Measurements from ENCODE around the gene C1orf56. TPM values are rescaled to one million over a fixed set of nuclear protein-coding genes. Genes with fewer than 3 reads are reported as not detected.

The C1orf56 gene
- total RNA-seq, 5 donors from 2014 or later (not counting 1 experiment from before 2014, with no cell fraction given) = 0.61 to 4.8 (median 3.3) TPM

- Histone ChIP-seq H3K27ac (ENCODE audit: low read length) (no peak overlapping the region), H3K4me3 (ENCODE audit: control insufficient read depth in 1 of 2, extremely low read depth in 1 of 2, low read length in 1 of 2) (no peak overlapping the region), H3K36me3 (ENCODE audit: control insufficient read depth in 2 of 2, extremely low read depth in 1 of 2, insufficient read depth in 1 of 2, low read length in 1 of 2) (peaks cover 10 to 57% of the 10 kb centered on the region in 2 donors), H3K4me1 (ENCODE audit: control insufficient read depth in 1 of 2, extremely low read depth in 1 of 2, insufficient read depth in 2 of 2, low read length in 2 of 2) (no peaks in the 10 kb centered on the region), H3K27me3 (replicated peaks in 1 of 2; ENCODE audit: control insufficient read depth in 2 of 2, extremely low read depth in 1 of 2, insufficient read depth in 2 of 2, low read length in 1 of 2) (no peaks in the 10 kb centered on the region), H3K9me3 (no peaks in the 10 kb centered on the region)
- Mint-ChIP-seq H3K4me3 (no peak overlapping the region), H3K4me1 (peaks cover 9 to 17% (median 10%) of the 10 kb centered on the region in 3 donors), H3K27me3 (no peaks in the 10 kb centered on the region), H3K36me3 (peaks cover 50% of the 10 kb centered on the region), H3K9me3 (no peaks in the 10 kb centered on the region), H3K27ac (no peak overlapping the region)
- no peak for DNase-seq
- ChIA-PET CTCF (interaction anchor here in 1 of 2 donors (0.6 to 0.7 kb wide), 2 partner anchors 8 to 828 kb away, joined by 3 to 4 read pairs; no protein-coding TSS in a partner anchor), POLR2A (interaction anchor here (0.5 to 1.0 kb wide), 2 partner anchors 13 to 15 kb away, joined by 9 read pairs; partner anchors contain the start of gene C1orf56 (in 1 of the 2))
- WGBS (ENCODE audit: insufficient coverage) = 97% methylated on average over 3 of the region's 8 CpGs
- ATAC-seq (replicated peaks in 1 of 4) = no peak
Observed at GRCh38 chr1:151032164-151032563, 15.4 kb upstream of the C1orf56 start.

GRCh38 chr1:151035167-151035566 is 12.4 kb upstream of the C1orf56 start:
- Histone ChIP-seq H3K4me1 (ENCODE audit: control insufficient read depth in 1 of 2, extremely low read depth in 1 of 2, insufficient read depth in 2 of 2, low read length in 2 of 2) (no peaks in the 10 kb centered on the region), H3K4me3 (ENCODE audit: control insufficient read depth in 1 of 2, extremely low read depth in 1 of 2, low read length in 1 of 2) (no peak overlapping the region), H3K9me3 (no peaks in the 10 kb centered on the region), H3K36me3 (ENCODE audit: control insufficient read depth in 2 of 2, extremely low read depth in 1 of 2, insufficient read depth in 1 of 2, low read length in 1 of 2) (peaks cover 8 to 37% of the 10 kb centered on the region in 2 donors), H3K27me3 (replicated peaks in 1 of 2; ENCODE audit: control insufficient read depth in 2 of 2, extremely low read depth in 1 of 2, insufficient read depth in 2 of 2, low read length in 1 of 2) (no peaks in the 10 kb centered on the region), H3K27ac (ENCODE audit: low read length) (no peak overlapping the region)
- no peaks in the 10 kb centered on the region for H3K27me3 Mint-ChIP-seq
- ATAC-seq (replicated peaks in 1 of 4) (no peak), DNase-seq (no peak)
- peak overlapping the region; percentile 60 to 73 for H3K27ac Mint-ChIP-seq
- H3K9me3 Mint-ChIP-seq = no peaks in the 10 kb centered on the region
- no peak overlapping the region for H3K4me3 Mint-ChIP-seq
- H3K4me1 Mint-ChIP-seq = peaks cover 9 to 20% (median 11%) of the 10 kb centered on the region in 3 donors
- peaks cover 37% of the 10 kb centered on the region for H3K36me3 Mint-ChIP-seq
- CTCF ChIA-PET = interaction anchor here in 1 of 2 donors (1.4 kb wide), 1 partner anchor 65 kb away, joined by 10 read pairs; no protein-coding TSS in a partner anchor
- no CpG with 5 or more reads among the region's 3 CpGs for WGBS (ENCODE audit: insufficient coverage)
- POLR2A ChIA-PET = no interaction called here

DNA sequence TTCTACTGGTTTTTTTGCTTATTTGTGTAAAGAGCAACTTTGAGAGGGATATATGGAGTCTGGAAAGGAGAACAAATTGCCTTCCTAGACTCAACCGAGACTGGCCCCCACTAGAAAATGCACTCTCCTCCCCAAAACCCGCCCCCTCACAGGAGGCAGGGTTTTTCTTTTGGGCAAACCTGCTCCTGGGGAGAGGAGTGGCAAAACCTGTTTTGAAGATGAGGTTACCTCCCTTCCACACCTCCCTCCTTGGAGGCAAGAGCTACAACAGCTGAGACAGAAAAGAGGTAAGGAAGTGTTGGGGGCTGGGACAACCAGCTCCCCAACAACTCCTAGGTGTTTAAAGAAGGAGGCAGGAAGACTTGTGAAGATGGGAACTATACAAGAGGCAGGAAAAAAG is 11.2 kb upstream of the C1orf56 start, which contains the start of gene BNIPL:
Gene BNIPL, plus strand, starts transcription at position 231 of the 400 bp plus-strand sequence. Its CDS starts 140 bp downstream, at position 371.
- no peak within 1 kb of the TSS for H3K4me3 Mint-ChIP-seq
- no peak for DNase-seq
- no peak for ATAC-seq (replicated peaks in 1 of 4)
- H3K36me3 ChIP-seq (ENCODE audit: control insufficient read depth in 2 of 2, extremely low read depth in 1 of 2, insufficient read depth in 1 of 2, low read length in 1 of 2) = peaks cover 5 to 26% of the 10 kb centered on the region in 2 donors
- no CpG with 5 or more reads among the region's 2 CpGs for WGBS (ENCODE audit: insufficient coverage)
- no peak within 1 kb of the TSS for H3K27ac ChIP-seq (ENCODE audit: low read length)
- H3K36me3 Mint-ChIP-seq = peaks cover 28% of the 10 kb centered on the region
- CTCF ChIA-PET = no interaction called here
- H3K9me3 ChIP-seq = no peaks in the 10 kb centered on the region
- peak within 1 kb of the TSS; percentile 63 to 82 for H3K27ac Mint-ChIP-seq
- POLR2A ChIA-PET = no interaction called here
- no peak within 1 kb of the TSS for H3K4me3 ChIP-seq (ENCODE audit: control insufficient read depth in 1 of 2, extremely low read depth in 1 of 2, low read length in 1 of 2)
- H3K4me1 ChIP-seq (ENCODE audit: control insufficient read depth in 1 of 2, extremely low read depth in 1 of 2, insufficient read depth in 2 of 2, low read length in 2 of 2) = no peaks in the 10 kb centered on the region
- no peaks in the 10 kb centered on the region for H3K9me3 Mint-ChIP-seq
- no peaks in the 10 kb centered on the region for H3K27me3 Mint-ChIP-seq
- no peaks in the 10 kb centered on the region for H3K27me3 ChIP-seq (replicated peaks in 1 of 2; ENCODE audit: control insufficient read depth in 2 of 2, extremely low read depth in 1 of 2, insufficient read depth in 2 of 2, low read length in 1 of 2)
- H3K4me1 Mint-ChIP-seq = peaks cover 9 to 20% (median 11%) of the 10 kb centered on the region in 3 donors

DNA sequence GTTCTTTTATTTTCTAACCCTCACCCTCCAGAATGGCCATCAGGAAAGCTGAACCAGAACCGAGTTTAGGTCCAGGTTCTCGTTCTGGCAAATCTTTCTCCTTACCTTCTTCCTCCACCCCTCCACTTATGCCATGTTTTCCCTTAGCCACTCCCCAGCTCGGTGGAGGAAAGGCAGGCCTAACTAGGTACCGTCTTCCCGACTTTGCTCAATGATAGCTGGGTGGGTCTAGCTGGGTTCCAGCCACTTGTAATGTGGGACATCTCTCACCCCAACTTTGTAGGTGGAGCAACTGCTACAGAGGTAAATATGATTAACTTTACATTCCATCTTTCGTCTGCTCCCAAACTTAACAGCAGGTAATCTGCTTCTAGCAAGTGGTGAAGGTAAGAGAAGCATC is 10.5 kb upstream of the C1orf56 start:
- Histone ChIP-seq H3K4me3 (ENCODE audit: control insufficient read depth in 1 of 2, extremely low read depth in 1 of 2, low read length in 1 of 2) (no peak overlapping the region), H3K4me1 (ENCODE audit: control insufficient read depth in 1 of 2, extremely low read depth in 1 of 2, insufficient read depth in 2 of 2, low read length in 2 of 2) (no peaks in the 10 kb centered on the region), H3K9me3 (no peaks in the 10 kb centered on the region), H3K27ac (ENCODE audit: low read length) (no peak overlapping the region), H3K27me3 (replicated peaks in 1 of 2; ENCODE audit: control insufficient read depth in 2 of 2, extremely low read depth in 1 of 2, insufficient read depth in 2 of 2, low read length in 1 of 2) (no peaks in the 10 kb centered on the region), H3K36me3 (ENCODE audit: control insufficient read depth in 2 of 2, extremely low read depth in 1 of 2, insufficient read depth in 1 of 2, low read length in 1 of 2) (peaks cover 5 to 24% of the 10 kb centered on the region in 2 donors)
- CTCF ChIA-PET = no interaction called here
- Mint-ChIP-seq H3K27me3 (no peaks in the 10 kb centered on the region), H3K36me3 (peaks cover 24% of the 10 kb centered on the region), H3K9me3 (no peaks in the 10 kb centered on the region), H3K27ac (peak overlapping the region in 1 of 2 donors; percentile 72), H3K4me3 (no peak overlapping the region), H3K4me1 (peaks cover 9 to 20% (median 11%) of the 10 kb centered on the region in 3 donors)
- DNase-seq = no peak
- POLR2A ChIA-PET = no interaction called here
- WGBS (ENCODE audit: insufficient coverage) = 100% methylated on average over 3 of the region's 6 CpGs
- no peak for ATAC-seq (replicated peaks in 1 of 4)

- ChIA-PET POLR2A (no interaction called here), CTCF (interaction anchor here in 1 of 2 donors (1.1 kb wide), 1 partner anchor 35 kb away, joined by 6 read pairs; no protein-coding TSS in a partner anchor)
- no peak overlapping the region for H3K27ac Mint-ChIP-seq
- Histone ChIP-seq H3K4me3 (ENCODE audit: control insufficient read depth in 1 of 2, extremely low read depth in 1 of 2, low read length in 1 of 2) (no peak overlapping the region), H3K27me3 (replicated peaks in 1 of 2; ENCODE audit: control insufficient read depth in 2 of 2, extremely low read depth in 1 of 2, insufficient read depth in 2 of 2, low read length in 1 of 2) (no peaks in the 10 kb centered on the region), H3K36me3 (ENCODE audit: control insufficient read depth in 2 of 2, extremely low read depth in 1 of 2, insufficient read depth in 1 of 2, low read length in 1 of 2) (peaks cover 0 to 13% of the 10 kb centered on the region in 2 donors), H3K27ac (ENCODE audit: low read length) (no peak overlapping the region), H3K9me3 (no peaks in the 10 kb centered on the region), H3K4me1 (ENCODE audit: control insufficient read depth in 1 of 2, extremely low read depth in 1 of 2, insufficient read depth in 2 of 2, low read length in 2 of 2) (peaks cover 0 to 3% of the 10 kb centered on the region in 2 experiments)
- WGBS (ENCODE audit: insufficient coverage) = 97% methylated on average over 3 of the region's 3 CpGs
- ATAC-seq (replicated peaks in 1 of 4) (no peak), DNase-seq (no peak)
- no peak overlapping the region for H3K4me3 Mint-ChIP-seq
- peaks cover 23 to 34% (median 24%) of the 10 kb centered on the region in 3 donors for H3K4me1 Mint-ChIP-seq
- no peaks in the 10 kb centered on the region for H3K9me3 Mint-ChIP-seq
- no peaks in the 10 kb centered on the region for H3K27me3 Mint-ChIP-seq
- peaks cover 20% of the 10 kb centered on the region for H3K36me3 Mint-ChIP-seq
Observed at GRCh38 chr1:151039521-151039920, 8.0 kb upstream of the C1orf56 start.

GRCh38 chr1:151043163-151043562 is 4.4 kb upstream of the C1orf56 start:
- ChIA-PET POLR2A (no interaction called here), CTCF (interaction anchor here in 1 of 2 donors (0.6 to 1.8 kb wide), 3 partner anchors 19 to 57 kb away, joined by 3 to 7 read pairs (median 3); partner anchors contain the start of gene GABPB2)
- Mint-ChIP-seq H3K27me3 (no peaks in the 10 kb centered on the region), H3K9me3 (no peaks in the 10 kb centered on the region), H3K36me3 (peaks cover 10% of the 10 kb centered on the region), H3K27ac (peak overlapping the region; percentile 50 to 68), H3K4me3 (no peak overlapping the region), H3K4me1 (peaks cover 31 to 38% (median 32%) of the 10 kb centered on the region in 3 donors)
- Histone ChIP-seq H3K4me1 (ENCODE audit: control insufficient read depth in 1 of 2, extremely low read depth in 1 of 2, insufficient read depth in 2 of 2, low read length in 2 of 2) (peaks cover 4 to 20% of the 10 kb centered on the region in 2 experiments), H3K36me3 (ENCODE audit: control insufficient read depth in 2 of 2, extremely low read depth in 1 of 2, insufficient read depth in 1 of 2, low read length in 1 of 2) (peaks cover 0 to 5% of the 10 kb centered on the region in 2 donors), H3K27ac (ENCODE audit: low read length) (no peak overlapping the region), H3K27me3 (replicated peaks in 1 of 2; ENCODE audit: control insufficient read depth in 2 of 2, extremely low read depth in 1 of 2, insufficient read depth in 2 of 2, low read length in 1 of 2) (no peaks in the 10 kb centered on the region), H3K4me3 (ENCODE audit: control insufficient read depth in 1 of 2, extremely low read depth in 1 of 2, low read length in 1 of 2) (no peak overlapping the region), H3K9me3 (no peaks in the 10 kb centered on the region)
- no peak for DNase-seq
- no peak for ATAC-seq (replicated peaks in 1 of 4)
- no CpG with 5 or more reads among the region's 1 CpG for WGBS (ENCODE audit: insufficient coverage)
